ENCODE data around the gene IGF2R.
"Not testable (repeated sequence)": the region's sequence is repeated elsewhere in the genome, so short reads cannot be mapped to it uniquely, and the experiment has no call there.

IGF2R gene

DNA sequence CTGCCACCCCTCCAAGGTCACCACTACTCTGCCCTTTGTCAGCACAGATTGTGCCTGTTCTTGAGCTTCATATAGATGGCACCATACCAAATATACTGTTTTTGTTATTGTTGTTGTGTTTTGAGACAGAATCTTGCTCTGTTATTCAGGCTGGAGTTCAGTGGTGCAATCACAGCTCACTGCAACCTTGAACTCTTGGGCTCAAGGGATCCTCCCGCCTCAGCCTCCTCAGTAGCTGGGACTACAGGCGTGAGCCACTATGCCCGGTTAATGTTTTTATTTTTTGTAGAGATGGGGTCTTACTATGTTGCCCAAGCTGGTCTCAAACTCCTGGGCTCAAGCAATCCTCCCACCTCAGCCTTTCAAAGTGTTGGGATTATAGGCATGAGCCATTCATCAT lies 171.6 kb downstream of the IGF2R start:
- not testable (repeated sequence) for DNase-seq (ENCODE audit: low spot score)

GRCh38 chr6:160141001-160141726 lies 172.3 kb downstream of the IGF2R start:
- DNase-seq (ENCODE audit: low spot score): no peak

DNA sequence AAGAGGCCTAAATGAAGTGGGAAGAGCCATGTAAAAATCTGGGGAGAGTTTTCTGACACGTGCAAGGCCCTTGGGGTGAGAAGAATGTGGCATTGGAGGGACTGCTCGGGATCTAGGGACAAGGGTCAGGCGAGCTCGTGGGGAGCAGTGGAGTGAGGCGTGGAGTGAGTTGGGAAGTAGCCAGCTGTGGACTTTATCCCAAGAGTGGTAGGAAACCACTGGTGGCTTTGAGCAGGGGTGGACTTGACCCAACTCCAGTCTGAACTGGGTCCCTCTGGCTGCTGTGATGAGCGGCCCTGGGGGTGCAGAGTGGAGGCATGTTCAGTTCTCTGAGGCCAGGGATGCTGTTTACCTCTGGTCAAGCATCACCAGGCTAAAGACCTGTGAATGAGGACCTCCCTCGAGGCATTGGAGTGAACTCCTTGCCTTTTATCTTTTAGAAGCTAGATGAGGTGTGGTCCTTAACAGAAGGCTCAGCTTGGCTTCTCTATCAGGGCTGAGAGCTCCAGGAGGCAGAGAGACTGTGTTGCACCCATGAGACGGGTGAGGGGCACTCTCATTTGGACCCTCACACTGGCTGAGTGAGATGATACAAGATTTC lies 173.3 kb downstream of the IGF2R start:
- DNase-seq (ENCODE audit: low spot score): no peak

GRCh38 chr6:160146454-160147145 lies 177.7 kb downstream of the IGF2R start:
- no peak for DNase-seq (ENCODE audit: low spot score)

DNA sequence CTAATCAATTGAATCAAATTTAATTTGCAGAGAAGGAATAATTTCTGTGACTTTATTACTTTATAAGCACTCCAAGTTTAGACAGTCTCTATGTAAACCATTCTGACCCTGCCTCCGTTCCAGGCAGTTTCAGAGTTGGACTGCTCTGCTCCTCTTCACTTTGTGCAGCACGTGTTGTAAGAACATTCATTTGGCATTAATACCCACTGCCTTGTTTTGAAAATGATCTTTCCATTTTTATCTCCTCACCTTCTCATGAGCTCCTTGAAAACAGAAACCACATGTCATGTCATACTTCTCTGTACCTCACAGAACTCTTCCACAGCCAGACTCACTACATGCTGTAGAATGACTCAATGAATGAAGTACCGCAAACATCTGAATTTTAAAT lies 178.3 kb downstream of the IGF2R start:
- DNase-seq (ENCODE audit: low spot score): no peak

GRCh38 chr6:160154471-160154870 lies 185.6 kb downstream of the IGF2R start:
- DNase-seq (ENCODE audit: low spot score): no peak

DNA sequence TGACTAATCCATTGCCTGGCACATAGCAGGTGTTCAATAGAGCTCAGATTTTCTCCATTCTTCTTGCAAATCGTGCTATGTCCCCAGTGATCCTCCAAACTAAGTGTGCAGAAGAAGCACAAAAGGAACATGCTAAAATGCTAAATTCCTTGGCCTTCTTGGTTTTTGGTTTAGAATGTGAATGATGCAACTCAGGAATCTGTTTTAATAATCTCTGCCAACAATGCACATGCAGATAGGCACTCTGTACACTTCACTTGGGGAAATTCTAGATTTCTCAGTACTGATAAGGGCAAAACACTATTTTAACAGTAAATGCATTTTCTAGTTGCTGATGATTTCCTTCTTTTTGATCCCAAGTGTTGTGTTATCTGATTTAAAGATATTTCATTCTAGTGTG lies 188.0 kb downstream of the IGF2R start:
- DNase-seq (ENCODE audit: low spot score): no peak

- DNase-seq (ENCODE audit: low spot score): no peak
Measured at GRCh38 chr6:160160450-160160849, 191.6 kb downstream of the IGF2R start.

Measured in cerebellar cortex (tissue), 1 donor.